Measurements from ENCODE around the gene KDM4C.

KDM4C gene

GRCh38 chr9:6842584-6842947, 84.8 kb downstream of the KDM4C start:
- no peak for TF ChIP-seq CTCF (IDR thresholded peaks at IDR 0.05; ENCODE audit: borderline replicate concordance, insufficient read depth, low read depth, low read length)
- H3K4me3 ChIP-seq (ENCODE audit: low read depth, low read length), result no peak overlapping the region

GRCh38 chr9:6843742-6844141, 86.0 kb downstream of the KDM4C start:
- TF ChIP-seq CTCF (IDR thresholded peaks at IDR 0.05; ENCODE audit: borderline replicate concordance, insufficient read depth, low read depth, low read length), result no peak
- H3K4me3 ChIP-seq (ENCODE audit: low read depth, low read length), result no peak overlapping the region

- H3K4me3 ChIP-seq (ENCODE audit: low read depth, low read length), result no peak overlapping the region
- TF ChIP-seq CTCF (IDR thresholded peaks at IDR 0.05; ENCODE audit: borderline replicate concordance, insufficient read depth, low read depth, low read length), result no peak
These were observed 86.5 kb downstream of the KDM4C start for GRCh38 chr9:6844267-6844666.

GRCh38 chr9:6845128-6845826, 87.5 kb downstream of the KDM4C start:
- no peak overlapping the region for H3K4me3 ChIP-seq (ENCODE audit: low read depth, low read length)
- TF ChIP-seq CTCF (IDR thresholded peaks at IDR 0.05; ENCODE audit: borderline replicate concordance, insufficient read depth, low read depth, low read length), result no peak

GRCh38 chr9:6845880-6846279, 88.1 kb downstream of the KDM4C start:
- no peak for TF ChIP-seq CTCF (IDR thresholded peaks at IDR 0.05; ENCODE audit: borderline replicate concordance, insufficient read depth, low read depth, low read length)
- H3K4me3 ChIP-seq (ENCODE audit: low read depth, low read length), result no peak overlapping the region

GRCh38 chr9:6852243-6852963, 94.6 kb downstream of the KDM4C start:
- no peak overlapping the region for H3K4me3 ChIP-seq (ENCODE audit: low read depth, low read length)
- TF ChIP-seq CTCF (IDR thresholded peaks at IDR 0.05; ENCODE audit: borderline replicate concordance, insufficient read depth, low read depth, low read length), result no peak

GRCh38 chr9:6855860-6856259, 98.1 kb downstream of the KDM4C start:
- TF ChIP-seq CTCF (IDR thresholded peaks at IDR 0.05; ENCODE audit: borderline replicate concordance, insufficient read depth, low read depth, low read length), result no peak
- no peak overlapping the region for H3K4me3 ChIP-seq (ENCODE audit: low read depth, low read length)
